Duodenal mucosa (tissue), 2 donors: Measurements from ENCODE around the gene ANKRD52.

ENCODE experiments used
- H3K27ac ChIP-seq: one replicate; pipeline ENCODE4 v1.7.0; 2013; ENCODE audit warnings: low read depth, low read length
- H3K27me3 ChIP-seq, 2 donors: one replicate each; pipeline ENCODE4 v1.7.0; 2013; ENCODE audit warnings: low read length in 2 of 2, control low read depth in 1 of 2; ENCODE audit not compliant: insufficient read depth in 2 of 2, control insufficient read depth in 1 of 2
- H3K36me3 ChIP-seq, 2 donors: one replicate each; pipeline ENCODE4 v1.7.0; 2013; ENCODE audit warnings: low read length in 2 of 2, control low read depth in 1 of 2; ENCODE audit not compliant: insufficient read depth in 2 of 2, control insufficient read depth in 1 of 2
- H3K4me1 ChIP-seq, 2 donors: one replicate each; pipeline ENCODE4 v1.7.0; 2013; ENCODE audit warnings: low read length in 2 of 2, control low read depth in 1 of 2; ENCODE audit not compliant: insufficient read depth in 2 of 2, control insufficient read depth in 1 of 2
- H3K4me3 ChIP-seq, 2 donors: one replicate each; pipeline ENCODE4 v1.7.0; 2013; ENCODE audit warnings: low read length in 2 of 2, low read depth in 1 of 2
- H3K9ac ChIP-seq, 2 donors: one replicate each; pipeline ENCODE4 v1.7.0; 2013; ENCODE audit warnings: low read length in 2 of 2, low read depth in 1 of 2
- H3K9me3 ChIP-seq, 2 donors: one replicate each; pipeline ENCODE4 v1.7.0; 2013; ENCODE audit warnings: low read length in 2 of 2, control low read depth in 1 of 2; ENCODE audit not compliant: control insufficient read depth in 1 of 2

Gene ANKRD52

DNA sequence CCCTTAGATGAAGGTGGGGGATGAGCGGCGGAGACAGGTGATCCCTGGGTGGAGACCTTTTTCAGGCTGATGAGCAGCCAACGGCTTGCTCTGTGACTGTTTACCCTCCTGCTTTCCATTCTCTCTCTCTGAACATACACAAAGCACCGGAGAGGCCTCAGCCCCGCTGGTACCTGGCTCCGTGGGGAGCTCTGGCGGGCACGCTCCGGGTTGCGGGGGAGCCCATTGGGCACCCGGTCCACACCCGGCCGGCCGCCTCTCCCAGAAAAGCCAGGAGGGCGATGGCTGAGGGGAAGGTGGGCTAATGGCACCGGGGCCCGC is 69.4 kb downstream of the ANKRD52 start:
- peak overlapping the region; percentile 79 to 85 for H3K4me3 ChIP-seq
- peaks cover 16 to 25% of the 10 kb centered on the region in 2 donors for H3K36me3 ChIP-seq
- no peaks in the 10 kb centered on the region for H3K9me3 ChIP-seq
- H3K27ac ChIP-seq = peak overlapping the region; percentile 53
- H3K9ac ChIP-seq = peak overlapping the region; percentile 82 to 87
- peaks cover 12 to 20% of the 10 kb centered on the region in 2 donors for H3K4me1 ChIP-seq
- H3K27me3 ChIP-seq = no peaks in the 10 kb centered on the region

DNA sequence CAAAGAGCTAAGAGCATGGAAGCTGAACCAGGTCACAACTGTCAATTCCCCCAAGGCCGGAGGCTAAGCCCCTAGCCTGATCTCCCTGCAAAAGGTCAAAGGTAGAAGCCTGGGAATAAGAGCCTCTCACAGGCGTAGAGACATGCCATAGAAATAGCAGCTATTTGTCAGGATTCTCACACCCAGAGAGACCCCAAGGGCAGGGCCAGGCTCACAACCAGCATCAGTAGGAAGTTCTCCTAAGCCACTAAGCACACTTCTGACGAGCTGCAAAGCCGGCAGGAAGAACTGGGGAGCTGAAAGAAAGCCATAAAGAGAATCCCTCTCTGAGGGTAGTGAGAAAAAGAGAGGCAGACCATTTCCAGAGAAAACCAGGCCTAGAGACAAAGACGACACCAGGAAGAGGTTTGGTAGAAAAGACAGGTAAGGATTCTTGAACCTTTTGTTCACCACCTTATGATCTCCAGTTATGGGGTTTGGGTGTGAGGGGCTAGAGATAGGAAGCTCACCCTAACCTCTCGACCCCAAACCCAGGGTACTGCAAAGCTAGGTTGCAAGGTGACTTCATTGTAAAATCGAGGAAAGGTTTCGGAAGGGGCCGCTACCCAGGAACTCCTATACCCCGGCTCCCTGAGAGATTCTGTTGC is 69.9 kb downstream of the ANKRD52 start:
- no peaks in the 10 kb centered on the region for H3K27me3 ChIP-seq
- peak overlapping the region; percentile 82 to 87 for H3K9ac ChIP-seq
- H3K4me3 ChIP-seq = peak overlapping the region; percentile 79 to 85
- H3K36me3 ChIP-seq = peaks cover 21 to 30% of the 10 kb centered on the region in 2 donors
- H3K27ac ChIP-seq = no peak overlapping the region
- peaks cover 12 to 20% of the 10 kb centered on the region in 2 donors for H3K4me1 ChIP-seq
- no peaks in the 10 kb centered on the region for H3K9me3 ChIP-seq
